NCI-H748 treated with DMSO at 0.1 percent for 48 hours (cell line): Measurements from ENCODE around the gene SLC28A1.
A peak's percentile ranks its signal among the peaks of the same experiment; 100 is the strongest.
"Not testable (repeated sequence)": the region's sequence is repeated elsewhere in the genome, so short reads cannot be mapped to it uniquely, and the experiment has no call there.

ENCODE experiments used
- DNase-seq: peaks from one replicate; lab custom pipeline; 2025; lab: John Stamatoyannopoulos, UW

SLC28A1 gene

DNA sequence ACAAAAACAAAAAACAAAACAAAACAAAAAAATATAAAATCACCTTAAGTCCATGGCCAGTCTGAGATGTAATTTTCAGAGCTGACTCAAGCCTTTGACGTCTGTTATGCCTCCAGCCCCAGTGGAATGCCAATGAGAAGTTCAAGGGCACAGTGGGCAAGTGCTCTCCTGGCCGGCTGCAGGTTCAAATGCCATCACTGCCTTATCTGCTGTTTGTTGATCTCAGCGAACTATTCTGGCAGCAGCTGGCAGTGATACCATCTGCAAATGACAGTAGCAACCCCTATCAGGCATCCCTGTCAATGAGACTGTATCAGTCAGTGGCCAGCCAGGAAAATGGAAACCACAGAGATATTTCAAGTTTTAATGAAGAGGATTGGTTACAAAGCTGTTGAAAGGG is 86.4 kb downstream of the SLC28A1 start:
- DNase-seq: no peak

GRCh38 chr15:84973492-84974460 is 89.3 kb downstream of the SLC28A1 start:
- DNase-seq: no peak

- DNase-seq: no peak
Measured at GRCh38 chr15:84975871-84976351, 91.4 kb downstream of the SLC28A1 start.

DNA sequence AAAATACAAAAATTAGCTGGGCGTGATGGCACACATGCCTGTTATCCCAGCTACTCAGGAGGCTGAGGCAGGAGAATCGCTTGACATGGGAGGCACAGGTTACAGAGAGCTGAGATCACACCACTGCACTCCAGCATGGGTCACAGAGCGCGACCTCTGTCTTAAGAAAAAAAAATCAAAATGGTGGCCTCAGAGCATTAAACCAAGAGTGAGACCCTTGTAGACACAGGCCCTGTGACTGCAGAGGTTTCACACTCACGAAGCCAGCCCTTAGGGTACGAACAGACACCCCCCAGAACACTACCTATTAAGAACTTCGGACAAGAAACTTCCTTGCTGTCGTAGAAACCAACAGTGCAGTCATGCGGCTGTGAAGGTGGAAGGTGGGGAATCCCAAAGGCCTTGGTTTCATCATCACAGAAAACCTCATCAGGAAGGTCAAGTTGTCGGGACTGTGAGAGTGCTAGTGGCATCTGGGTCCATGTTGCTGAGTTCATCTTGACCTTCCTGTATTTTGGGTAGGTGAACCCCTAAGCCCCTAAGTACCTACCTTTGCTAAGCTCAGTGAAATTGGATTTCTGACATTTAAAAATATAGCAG is 92.4 kb downstream of the SLC28A1 start:
- no peak for DNase-seq

DNA sequence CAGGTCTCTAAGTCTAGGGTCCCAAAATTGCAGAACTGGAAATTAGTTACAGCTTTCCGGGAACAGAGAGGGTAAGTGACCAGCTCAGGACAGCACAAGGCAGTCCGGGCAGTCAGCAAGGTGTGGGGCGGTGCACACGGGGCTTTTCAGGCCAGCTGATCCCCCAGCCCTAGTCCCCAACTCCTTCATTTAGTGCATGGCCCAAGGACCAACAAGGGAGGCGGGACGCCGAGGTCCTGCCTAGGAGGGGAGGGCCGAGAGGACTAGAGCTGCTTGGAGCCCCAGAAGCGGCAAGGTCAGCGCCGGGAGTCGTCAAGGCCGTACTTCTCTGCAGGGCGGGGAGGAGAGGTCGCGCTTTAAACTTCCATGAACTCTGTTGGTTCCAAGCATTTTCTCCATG is 95.2 kb downstream of the SLC28A1 start:
- no peak for DNase-seq

- peak; percentile 45 for DNase-seq
Measured at GRCh38 chr15:84980196-84981053, 96.0 kb downstream of the SLC28A1 start.

DNA sequence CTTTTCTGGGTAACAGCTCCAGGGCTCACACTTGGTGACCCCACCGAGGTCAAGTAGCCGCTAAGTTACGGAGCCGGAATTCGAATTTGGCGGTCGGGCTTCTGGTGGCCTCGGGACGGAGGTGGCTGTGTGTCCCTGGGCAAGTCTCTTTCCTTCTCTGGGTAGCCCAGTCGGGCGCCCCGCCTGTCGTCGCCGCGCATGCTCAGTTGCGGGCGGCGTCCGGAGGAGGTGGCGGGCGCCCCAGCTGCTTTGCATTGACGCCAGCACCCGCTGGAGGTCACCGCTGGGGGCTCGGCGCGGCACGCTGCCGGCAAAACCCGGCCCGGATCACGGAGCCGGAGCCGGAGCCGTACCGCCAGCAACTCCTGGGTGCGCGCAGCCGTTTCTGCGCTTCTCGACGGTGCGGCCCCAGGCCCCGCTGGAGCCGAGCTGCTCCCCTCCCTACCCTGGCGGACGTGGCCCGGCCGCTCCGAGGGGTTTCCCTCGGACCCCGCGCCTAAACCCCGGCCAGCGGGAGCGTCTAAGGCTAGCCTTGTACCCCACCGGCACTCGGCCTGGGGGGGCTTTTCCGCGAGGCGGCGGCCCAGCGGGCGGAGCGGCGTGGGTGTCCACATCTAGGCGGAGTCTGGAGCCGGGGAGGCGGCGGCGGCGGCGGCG is 96.7 kb downstream of the SLC28A1 start:
- peak; percentile 52 for DNase-seq

GRCh38 chr15:84981711-84982300 is 97.3 kb downstream of the SLC28A1 start, which contains the start of gene PDE8A:
Gene PDE8A, plus strand, starts transcription at chr15:84981856. Its CDS starts 307 bp downstream, at chr15:84982163.
- DNase-seq: no peak

DNA sequence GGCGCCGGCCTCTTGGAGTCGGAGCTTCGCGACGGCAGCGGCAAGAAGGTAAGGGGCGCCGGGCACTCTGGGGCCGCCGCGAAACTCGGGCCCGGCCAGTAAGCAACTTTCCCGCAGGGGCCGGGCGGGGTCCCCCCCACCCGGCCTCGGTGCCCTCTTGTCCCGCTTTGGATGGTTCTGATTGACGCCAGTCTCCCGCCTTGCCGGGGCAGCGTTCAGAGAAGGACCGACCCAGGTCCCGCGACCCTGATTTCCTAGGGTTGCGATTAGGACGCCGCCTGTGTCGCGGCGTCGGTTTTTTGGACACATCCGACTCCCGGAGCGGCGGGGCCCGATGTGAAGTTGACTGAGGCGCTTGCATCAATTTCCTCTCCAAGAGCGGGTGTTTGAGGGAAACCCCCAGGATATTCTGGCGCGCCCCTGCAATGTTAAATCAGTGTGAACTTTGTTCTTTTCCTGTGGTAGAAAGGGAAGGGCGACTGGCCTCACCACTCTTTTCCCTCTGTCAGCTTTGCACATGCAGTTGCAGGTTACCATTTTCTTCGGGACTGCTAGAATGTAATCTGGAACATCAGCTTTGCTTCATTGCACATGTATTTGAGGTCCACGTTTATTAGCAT is 97.9 kb downstream of the SLC28A1 start:
- no peak for DNase-seq

DNA sequence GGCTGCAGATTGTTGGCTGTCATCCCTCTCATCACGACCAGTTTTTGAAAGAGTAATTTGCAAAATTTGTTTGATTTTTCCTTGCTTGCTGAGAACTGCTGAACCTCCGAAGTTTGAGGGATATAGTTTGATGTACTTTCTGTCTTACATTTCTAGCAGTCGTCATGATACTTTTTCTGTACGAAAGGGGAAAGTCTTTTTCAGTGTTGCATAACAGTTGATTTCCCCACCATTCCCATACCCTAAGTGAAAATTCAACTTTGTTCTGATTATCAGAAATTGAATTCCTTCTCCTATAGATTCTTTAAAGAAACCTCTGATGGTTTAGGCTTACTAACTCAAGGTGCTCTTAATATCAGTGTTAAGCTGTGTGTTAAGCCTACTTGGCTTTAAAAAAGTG is 98.8 kb downstream of the SLC28A1 start:
- DNase-seq: no peak

DNA sequence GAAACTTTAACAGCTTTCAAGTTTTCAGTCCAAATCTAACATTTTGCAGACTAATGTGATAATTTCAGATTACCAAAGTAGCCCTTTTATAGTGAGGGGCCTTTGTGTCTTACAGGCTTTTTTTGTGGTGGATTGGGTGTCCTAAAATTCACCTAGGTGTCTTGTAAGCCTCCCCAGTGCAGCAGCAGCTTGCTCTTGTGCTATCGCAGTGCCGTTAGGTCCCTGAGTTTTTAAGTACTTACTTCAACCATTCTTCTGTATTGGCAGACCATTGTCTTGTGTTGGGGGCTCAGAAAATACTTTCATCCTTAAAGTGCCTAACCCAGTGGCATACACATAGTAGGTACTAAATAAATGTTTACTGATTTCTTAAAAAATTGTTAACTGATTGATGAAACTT is 99.2 kb downstream of the SLC28A1 start:
- DNase-seq: no peak

- no peak for DNase-seq
Measured at GRCh38 chr15:84985158-84985557, 100.7 kb downstream of the SLC28A1 start.

DNA sequence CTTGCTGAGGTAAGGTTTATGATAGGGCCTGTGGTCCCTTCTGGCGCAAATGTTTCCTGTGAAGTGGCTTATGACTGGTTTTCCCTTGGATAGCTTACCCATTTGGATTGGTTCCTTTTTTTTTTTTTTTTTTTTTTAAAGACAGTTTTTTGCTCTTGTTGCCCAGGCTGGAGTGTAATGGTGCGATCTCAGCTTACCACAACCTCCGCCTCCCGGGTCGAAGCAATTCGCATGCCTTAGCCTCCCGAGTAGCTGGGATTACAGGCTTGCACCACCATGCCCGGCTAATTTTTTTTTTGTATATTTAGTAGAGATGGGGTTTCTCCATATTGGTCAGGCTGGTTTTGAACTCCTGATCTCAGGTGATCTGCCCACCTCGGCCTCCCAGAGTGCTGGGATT is 102.9 kb downstream of the SLC28A1 start:
- DNase-seq: not testable (repeated sequence)

GRCh38 chr15:84987949-84988624 is 103.6 kb downstream of the SLC28A1 start:
- no peak for DNase-seq

DNA sequence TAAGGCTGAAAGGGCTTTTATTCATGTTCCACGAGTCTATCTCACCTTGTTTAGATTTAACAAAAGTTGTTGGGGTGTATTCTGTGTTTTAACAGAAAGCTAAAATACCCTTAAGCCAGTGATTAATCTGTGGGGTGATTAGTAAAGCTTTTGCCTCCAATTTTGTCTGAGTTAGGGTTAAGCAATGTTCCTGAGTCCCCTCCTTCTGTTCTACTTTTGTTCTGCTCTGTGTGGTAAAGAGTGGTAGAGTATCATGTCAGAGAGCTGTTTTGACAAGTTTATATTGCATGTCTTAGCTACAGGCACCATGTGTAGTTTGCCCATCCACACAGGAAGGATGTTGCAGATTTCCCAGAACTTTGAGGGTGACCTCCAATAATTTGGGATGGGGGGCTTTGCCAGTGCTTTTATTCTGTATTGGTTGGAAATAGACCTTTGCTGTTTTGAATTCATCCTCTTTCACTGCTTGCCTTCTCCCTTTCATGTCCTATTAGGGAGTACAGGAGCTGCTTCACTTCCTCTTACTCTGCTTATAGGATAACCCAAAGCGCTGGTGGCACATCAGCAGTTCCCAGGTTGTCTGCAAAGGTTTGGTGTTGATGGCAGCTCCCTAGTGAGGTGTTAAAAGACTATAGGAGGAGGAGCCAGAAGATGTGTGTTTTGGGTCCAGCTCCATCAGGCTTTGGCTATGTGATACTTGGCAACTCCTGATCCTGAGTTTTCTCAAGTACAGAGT is 104.6 kb downstream of the SLC28A1 start:
- DNase-seq: no peak

GRCh38 chr15:84990507-84990906 is 106.0 kb downstream of the SLC28A1 start:
- no peak for DNase-seq

GRCh38 chr15:84991014-84991712 is 106.7 kb downstream of the SLC28A1 start:
- DNase-seq: no peak

GRCh38 chr15:84992157-84992944 is 107.9 kb downstream of the SLC28A1 start:
- no peak for DNase-seq
